Vagina (tissue), 2 donors: ENCODE data around the gene TINAGL1. TPM values are rescaled to one million over a fixed set of nuclear protein-coding genes. Genes with fewer than 3 reads are reported as not detected.
A peak's percentile ranks its signal among the peaks of the same experiment; 100 is the strongest.

Experiments
- DNase-seq, 2 donors: peaks; one replicate each; pipeline ENCODE4 v3.0.0-alpha.2; 2017; ENCODE audit errors: extremely low spot score in 2 of 2
- H3K27ac ChIP-seq: fragments of 200-600 bp; sonication (generic); one replicate; pipeline ENCODE4 v1.5.1; 2019
- H3K27me3 ChIP-seq: fragments of 200-600 bp; sonication (generic); one replicate; pipeline ENCODE4 v1.5.1; 2019
- H3K36me3 ChIP-seq, 2 donors: fragments of 200-600 bp; sonication (generic); one replicate each; pipeline ENCODE4 v1.5.1; 2017 to 2019
- H3K4me1 ChIP-seq: fragments of 200-600 bp; sonication (generic); one replicate; pipeline ENCODE4 v1.5.1; 2019
- H3K4me3 ChIP-seq, 2 donors: fragments of 200-600 bp; sonication (generic); 1 replicate in 1 of 2; 2 replicates in 1 of 2; pipeline ENCODE4 v1.5.1; 2016 to 2019
- H3K9me3 ChIP-seq: fragments of 200-600 bp; sonication (generic); one replicate; pipeline ENCODE4 v1.5.1; 2019
- CTCF ChIP-seq, 3 experiments: fragments of 450-650 bp in 2 of 3; fragments of 200-600 bp in 1 of 3; sonication (generic) in 1 of 3; IDR thresholded peaks; one replicate each; pipeline ENCODE4 v1.5.1; 2017 to 2019; ENCODE audit warnings: antibody characterized with exemption in 3 of 3, mild to moderate bottlenecking in 2 of 3, moderate library complexity in 2 of 3
- POLR2A ChIP-seq, 2 donors: fragments of 450-650 bp; IDR thresholded peaks; one replicate each; pipeline ENCODE4 v1.6.1; 2017; ENCODE audit warnings: antibody characterized with exemption in 2 of 2, mild to moderate bottlenecking in 2 of 2, moderate library complexity in 2 of 2
- POLR2AphosphoS5 ChIP-seq, 2 donors: sonication (generic); formaldehyde crosslinking; IDR thresholded peaks; one replicate each; pipeline ENCODE4 v1.9.0; 2017; ENCODE audit warnings: antibody characterized with exemption in 2 of 2, mild to moderate bottlenecking in 2 of 2, low read depth in 1 of 2; ENCODE audit not compliant: insufficient read depth in 1 of 2
- intact Hi-C: fragments of 100-400 bp; cut with DNase I; formaldehyde crosslinking; loops from one replicate; pipeline ENCODE4 v1.15.1; 2023
- total RNA-seq: library from RNA; depleted of rRNA; stranded (reverse); fragments of >200 nt; gene quantifications from one replicate; pipeline ENCODE4 v1.2.3, GENCODE V29; 2016

TINAGL1 gene
- 142 TPM for total RNA-seq

- Histone ChIP-seq H3K4me1 (peaks cover 64% of the 10 kb centered on the region), H3K9me3 (no peaks in the 10 kb centered on the region), H3K27me3 (no peaks in the 10 kb centered on the region), H3K4me3 (peak within 1 kb of the TSS; percentile 56 to 57), H3K36me3 (no peaks in the 10 kb centered on the region), H3K27ac (peak within 1 kb of the TSS; percentile 74)
- no peak for DNase-seq
- intact Hi-C loops, result no loop called here
- TF ChIP-seq CTCF (IDR thresholded peaks at IDR 0.05) (no peak), POLR2AphosphoS5 (IDR thresholded peaks at IDR 0.05; ENCODE audit: insufficient read depth in 1 of 2, low read depth in 1 of 2) (peak; percentile 64 to 95), POLR2A (IDR thresholded peaks at IDR 0.05) (peak in 1 of 2 donors; percentile 66)
Observed at GRCh38 chr1:31576201-31576669, at the start of gene TINAGL1. Gene TINAGL1, plus strand, starts transcription at chr1:31576515. Its CDS starts 634 bp downstream, at chr1:31577149.

GRCh38 chr1:31529999-31530684 is 46.2 kb upstream of the TINAGL1 start:
- no peaks in the 10 kb centered on the region for H3K36me3 ChIP-seq
- no peak for DNase-seq
- TF ChIP-seq CTCF (IDR thresholded peaks at IDR 0.05), result no peak
- no peak for TF ChIP-seq POLR2A (IDR thresholded peaks at IDR 0.05)
- TF ChIP-seq POLR2AphosphoS5 (IDR thresholded peaks at IDR 0.05; ENCODE audit: insufficient read depth in 1 of 2, low read depth in 1 of 2), result no peak
- no peak overlapping the region for H3K4me3 ChIP-seq
- no peaks in the 10 kb centered on the region for H3K27me3 ChIP-seq
- no peaks in the 10 kb centered on the region for H3K9me3 ChIP-seq
- intact Hi-C loops, result no loop called here
- peaks cover 17% of the 10 kb centered on the region for H3K4me1 ChIP-seq
- no peak overlapping the region for H3K27ac ChIP-seq

GRCh38 chr1:31531177-31531999 is 44.9 kb upstream of the TINAGL1 start:
- no peak for TF ChIP-seq POLR2A (IDR thresholded peaks at IDR 0.05)
- TF ChIP-seq POLR2AphosphoS5 (IDR thresholded peaks at IDR 0.05; ENCODE audit: insufficient read depth in 1 of 2, low read depth in 1 of 2), result peak in 1 of 2 donors; percentile 67
- no peaks in the 10 kb centered on the region for H3K27me3 ChIP-seq
- peaks cover 17% of the 10 kb centered on the region for H3K4me1 ChIP-seq
- DNase-seq, result no peak
- H3K9me3 ChIP-seq, result no peaks in the 10 kb centered on the region
- intact Hi-C loops, result no loop called here
- no peaks in the 10 kb centered on the region for H3K36me3 ChIP-seq
- no peak overlapping the region for H3K4me3 ChIP-seq
- no peak overlapping the region for H3K27ac ChIP-seq

- intact Hi-C loops, result no loop called here
- no peaks in the 10 kb centered on the region for H3K36me3 ChIP-seq
- TF ChIP-seq CTCF (IDR thresholded peaks at IDR 0.05) (no peak), POLR2AphosphoS5 (IDR thresholded peaks at IDR 0.05; ENCODE audit: insufficient read depth in 1 of 2, low read depth in 1 of 2) (no peak), POLR2A (IDR thresholded peaks at IDR 0.05) (no peak)
- H3K4me3 ChIP-seq, result no peak overlapping the region
- H3K27me3 ChIP-seq, result no peaks in the 10 kb centered on the region
- H3K4me1 ChIP-seq, result peaks cover 17% of the 10 kb centered on the region
- H3K27ac ChIP-seq, result no peak overlapping the region
- DNase-seq, result no peak
- H3K9me3 ChIP-seq, result no peaks in the 10 kb centered on the region
Observed at GRCh38 chr1:31532173-31532572, 44.1 kb upstream of the TINAGL1 start.

GRCh38 chr1:31535561-31535960 is 40.8 kb upstream of the TINAGL1 start:
- H3K4me1 ChIP-seq, result peaks cover 17% of the 10 kb centered on the region
- no peak for DNase-seq
- intact Hi-C loops, result no loop called here
- no peak overlapping the region for H3K27ac ChIP-seq
- no peak for TF ChIP-seq POLR2A (IDR thresholded peaks at IDR 0.05)
- H3K4me3 ChIP-seq, result no peak overlapping the region
- H3K9me3 ChIP-seq, result no peaks in the 10 kb centered on the region
- no peaks in the 10 kb centered on the region for H3K27me3 ChIP-seq
- no peaks in the 10 kb centered on the region for H3K36me3 ChIP-seq
